OCI-LY3 (cell line): ENCODE results near the gene TEX26.

Experiments
- EZH2phosphoT487 ChIP-seq: fragments of 200-600 bp; shearing (Covaris generic); IDR thresholded peaks from 2 replicates; pipeline ENCODE4 v1.6.1; 2018; ENCODE audit warnings: antibody characterized with exemption, mixed run types, low read depth
- TF ChIP-seq, protein P1 (sequence below): fragments of 200-600, 300-600 bp; sonication (generic); IDR thresholded peaks from 2 replicates; pipeline ENCODE4 v1.5.1; 2014; ENCODE audit warnings: antibody characterized with exemption, low read length, low read depth

DNA sequence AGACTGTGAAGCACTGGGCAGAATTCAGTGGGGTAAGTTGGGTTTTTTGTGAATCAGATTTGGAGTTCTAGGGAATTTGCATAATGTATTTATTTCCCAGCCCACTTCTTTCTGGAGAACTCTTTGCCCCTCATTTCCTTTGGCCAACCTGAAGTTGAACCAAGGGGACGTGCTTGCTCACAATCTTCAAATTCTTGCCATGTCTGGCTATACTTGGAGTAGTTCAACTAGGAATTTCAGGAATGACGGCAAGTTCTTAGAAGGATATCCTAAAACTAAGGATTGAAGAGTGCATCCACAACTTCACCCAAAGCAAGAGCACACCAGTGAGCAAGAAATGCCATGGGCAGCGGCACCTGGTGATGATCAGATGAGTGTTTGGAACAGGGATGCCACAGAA is 88.5 kb downstream of the TEX26 start:
- TF ChIP-seq, protein P1, sequence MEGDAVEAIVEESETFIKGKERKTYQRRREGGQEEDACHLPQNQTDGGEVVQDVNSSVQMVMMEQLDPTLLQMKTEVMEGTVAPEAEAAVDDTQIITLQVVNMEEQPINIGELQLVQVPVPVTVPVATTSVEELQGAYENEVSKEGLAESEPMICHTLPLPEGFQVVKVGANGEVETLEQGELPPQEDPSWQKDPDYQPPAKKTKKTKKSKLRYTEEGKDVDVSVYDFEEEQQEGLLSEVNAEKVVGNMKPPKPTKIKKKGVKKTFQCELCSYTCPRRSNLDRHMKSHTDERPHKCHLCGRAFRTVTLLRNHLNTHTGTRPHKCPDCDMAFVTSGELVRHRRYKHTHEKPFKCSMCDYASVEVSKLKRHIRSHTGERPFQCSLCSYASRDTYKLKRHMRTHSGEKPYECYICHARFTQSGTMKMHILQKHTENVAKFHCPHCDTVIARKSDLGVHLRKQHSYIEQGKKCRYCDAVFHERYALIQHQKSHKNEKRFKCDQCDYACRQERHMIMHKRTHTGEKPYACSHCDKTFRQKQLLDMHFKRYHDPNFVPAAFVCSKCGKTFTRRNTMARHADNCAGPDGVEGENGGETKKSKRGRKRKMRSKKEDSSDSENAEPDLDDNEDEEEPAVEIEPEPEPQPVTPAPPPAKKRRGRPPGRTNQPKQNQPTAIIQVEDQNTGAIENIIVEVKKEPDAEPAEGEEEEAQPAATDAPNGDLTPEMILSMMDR: no peak
- no peak for TF ChIP-seq EZH2phosphoT487
